GM12878 (cell line): ENCODE data around the gene ESYT2. TPM values are rescaled to one million over a fixed set of nuclear protein-coding genes. Genes with fewer than 3 reads are reported as not detected.

Experiments
- CUX1 ChIP-seq: IDR thresholded peaks from 2 replicates; pipeline ENCODE4 v1.6.1; 2012; ENCODE audit warnings: improper control_type of control experiment, low read depth, low read length; ENCODE audit not compliant: insufficient replicate concordance
- ZNF24 ChIP-seq: fragments of 450-650 bp; IDR thresholded peaks from 2 replicates; pipeline ENCODE4 v1.6.1; 2017; ENCODE audit warnings: antibody characterized with exemption, mild to moderate bottlenecking
- polyA plus RNA-seq, 11 experiments: library from polyadenylated mRNA; depleted of rRNA in 4 of 11; unstranded in 6 of 11; stranded (reverse) in 5 of 11; fragments of >200 nt; fragmentation: Nextera tagmentation in 4 of 11; fragmentation: Illumina TruSeq in 1 of 11; extraction: Ambion mirVana in 4 of 11; extraction: Trizol in 1 of 11; gene quantifications; 1 replicate in 1 of 11; 2 replicates in 10 of 11; pipeline versions ENCODE4 v1.2.1 to v1.2.3, GENCODE V29; 2011 to 2016; ENCODE audit warnings: inconsistent platforms in 2 of 11, missing spikeins in 2 of 11, low read depth in 1 of 11
- total RNA-seq, 4 experiments: library from RNA; depleted of rRNA in 3 of 4; stranded (reverse); fragments of >200 nt in 3 of 4; fragmentation: Illumina TruSeq in 1 of 4; extraction: Trizol in 1 of 4; gene quantifications; 2 replicates each; pipeline versions ENCODE4 v1.2.1 to v1.2.3, GENCODE V29; 2013 to 2021
- TF ChIP-seq, protein P1 (sequence below): fragments of 450-650 bp; IDR thresholded peaks from 2 replicates; pipeline ENCODE4 v1.6.1; 2016; ENCODE audit warnings: mild to moderate bottlenecking, moderate library complexity, borderline replicate concordance

Gene ESYT2
- total and polyA plus RNA-seq, 10 of the 15 experiments (the other 5 are each of a cell fraction or from before 2014, with no cell fraction given): 1.9 to 44.6 (median 21.4) TPM

DNA sequence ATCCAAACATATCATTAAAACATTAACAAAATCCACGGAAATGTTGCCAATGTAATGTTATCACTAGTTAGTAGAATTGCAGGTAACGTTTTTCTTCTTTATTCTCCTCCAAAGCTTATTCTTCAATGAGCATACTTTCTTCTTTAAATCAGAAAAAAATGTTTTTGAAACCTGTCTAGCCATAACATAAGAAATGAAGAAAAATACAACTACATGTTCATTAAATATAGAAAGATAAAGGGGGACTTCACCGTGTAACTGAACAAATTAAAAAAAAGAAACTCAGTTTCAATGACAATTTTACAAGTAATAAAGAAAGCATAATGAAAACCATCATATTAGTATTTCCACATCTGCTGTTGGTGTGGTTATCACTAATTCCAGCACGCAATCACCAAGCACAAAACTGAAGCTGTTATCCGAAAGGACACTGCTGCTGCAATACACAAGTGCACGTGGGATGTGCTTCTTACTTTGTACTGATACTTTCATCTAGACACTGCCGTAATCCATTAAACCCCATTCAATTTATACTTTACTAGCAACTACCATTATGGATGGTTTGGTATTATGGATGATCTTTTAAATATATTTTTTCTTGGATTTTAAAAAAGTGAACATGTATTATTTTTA, 9.6 kb downstream of the ESYT2 start (continued):
- TF ChIP-seq CUX1: no peak
- TF ChIP-seq, protein P1, sequence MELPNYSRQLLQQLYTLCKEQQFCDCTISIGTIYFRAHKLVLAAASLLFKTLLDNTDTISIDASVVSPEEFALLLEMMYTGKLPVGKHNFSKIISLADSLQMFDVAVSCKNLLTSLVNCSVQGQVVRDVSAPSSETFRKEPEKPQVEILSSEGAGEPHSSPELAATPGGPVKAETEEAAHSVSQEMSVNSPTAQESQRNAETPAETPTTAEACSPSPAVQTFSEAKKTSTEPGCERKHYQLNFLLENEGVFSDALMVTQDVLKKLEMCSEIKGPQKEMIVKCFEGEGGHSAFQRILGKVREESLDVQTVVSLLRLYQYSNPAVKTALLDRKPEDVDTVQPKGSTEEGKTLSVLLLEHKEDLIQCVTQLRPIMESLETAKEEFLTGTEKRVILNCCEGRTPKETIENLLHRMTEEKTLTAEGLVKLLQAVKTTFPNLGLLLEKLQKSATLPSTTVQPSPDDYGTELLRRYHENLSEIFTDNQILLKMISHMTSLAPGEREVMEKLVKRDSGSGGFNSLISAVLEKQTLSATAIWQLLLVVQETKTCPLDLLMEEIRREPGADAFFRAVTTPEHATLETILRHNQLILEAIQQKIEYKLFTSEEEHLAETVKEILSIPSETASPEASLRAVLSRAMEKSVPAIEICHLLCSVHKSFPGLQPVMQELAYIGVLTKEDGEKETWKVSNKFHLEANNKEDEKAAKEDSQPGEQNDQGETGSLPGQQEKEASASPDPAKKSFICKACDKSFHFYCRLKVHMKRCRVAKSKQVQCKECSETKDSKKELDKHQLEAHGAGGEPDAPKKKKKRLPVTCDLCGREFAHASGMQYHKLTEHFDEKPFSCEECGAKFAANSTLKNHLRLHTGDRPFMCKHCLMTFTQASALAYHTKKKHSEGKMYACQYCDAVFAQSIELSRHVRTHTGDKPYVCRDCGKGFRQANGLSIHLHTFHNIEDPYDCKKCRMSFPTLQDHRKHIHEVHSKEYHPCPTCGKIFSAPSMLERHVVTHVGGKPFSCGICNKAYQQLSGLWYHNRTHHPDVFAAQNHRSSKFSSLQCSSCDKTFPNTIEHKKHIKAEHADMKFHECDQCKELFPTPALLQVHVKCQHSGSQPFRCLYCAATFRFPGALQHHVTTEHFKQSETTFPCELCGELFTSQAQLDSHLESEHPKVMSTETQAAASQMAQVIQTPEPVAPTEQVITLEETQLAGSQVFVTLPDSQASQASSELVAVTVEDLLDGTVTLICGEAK: no peak
- no peak for TF ChIP-seq ZNF24
